ENCODE measurements around the gene LRRC49.

GRCh38 chr15:71011503-71012155, 119.0 kb downstream of the LRRC49 start:
- TF ChIP-seq CEBPB (IDR thresholded peaks at IDR 0.05), result no peak
- TF ChIP-seq, protein P1, sequence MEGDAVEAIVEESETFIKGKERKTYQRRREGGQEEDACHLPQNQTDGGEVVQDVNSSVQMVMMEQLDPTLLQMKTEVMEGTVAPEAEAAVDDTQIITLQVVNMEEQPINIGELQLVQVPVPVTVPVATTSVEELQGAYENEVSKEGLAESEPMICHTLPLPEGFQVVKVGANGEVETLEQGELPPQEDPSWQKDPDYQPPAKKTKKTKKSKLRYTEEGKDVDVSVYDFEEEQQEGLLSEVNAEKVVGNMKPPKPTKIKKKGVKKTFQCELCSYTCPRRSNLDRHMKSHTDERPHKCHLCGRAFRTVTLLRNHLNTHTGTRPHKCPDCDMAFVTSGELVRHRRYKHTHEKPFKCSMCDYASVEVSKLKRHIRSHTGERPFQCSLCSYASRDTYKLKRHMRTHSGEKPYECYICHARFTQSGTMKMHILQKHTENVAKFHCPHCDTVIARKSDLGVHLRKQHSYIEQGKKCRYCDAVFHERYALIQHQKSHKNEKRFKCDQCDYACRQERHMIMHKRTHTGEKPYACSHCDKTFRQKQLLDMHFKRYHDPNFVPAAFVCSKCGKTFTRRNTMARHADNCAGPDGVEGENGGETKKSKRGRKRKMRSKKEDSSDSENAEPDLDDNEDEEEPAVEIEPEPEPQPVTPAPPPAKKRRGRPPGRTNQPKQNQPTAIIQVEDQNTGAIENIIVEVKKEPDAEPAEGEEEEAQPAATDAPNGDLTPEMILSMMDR (IDR thresholded peaks at IDR 0.05), result peak; percentile 98
- no peak for TF ChIP-seq EHF (CRISPR knock-in tag; IDR thresholded peaks at IDR 0.05)
- no peak for TF ChIP-seq POLR2A (IDR thresholded peaks at IDR 0.05; ENCODE audit: low read length)

Data from A549 (cell line).